Lung (tissue), 12 donors: ENCODE results near the gene GPBAR1. TPM values are rescaled to one million over a fixed set of nuclear protein-coding genes. Genes with fewer than 3 reads are reported as not detected.
A peak's percentile ranks its signal among the peaks of the same experiment; 100 is the strongest.

Experiments
- ATAC-seq: fragments of 200-7000 bp; cut with Tn5 transposase; one replicate; pipeline ENCODE4 v1.9.1; 2020; ENCODE audit warnings: moderate number of reproducible peaks; ENCODE audit not compliant: insufficient read depth, low FRiP score
- DNase-seq, 3 donors: peaks; one replicate each; pipeline ENCODE4 v3.0.0-alpha.2; 2013 to 2017
- H3K27ac ChIP-seq, 2 donors: one replicate each; pipeline ENCODE4 v1.5.1; 2013; ENCODE audit warnings: mild to moderate bottlenecking in 2 of 2, moderate library complexity in 2 of 2, control low read depth in 1 of 2, inconsistent platforms in 1 of 2, low read depth in 1 of 2, low read length in 1 of 2
- H3K27me3 ChIP-seq, 3 donors: one replicate each; pipeline ENCODE4 v1.5.1; 2013; ENCODE audit warnings: low read length in 2 of 3; ENCODE audit not compliant: control insufficient read depth in 3 of 3, insufficient read depth in 3 of 3
- H3K36me3 ChIP-seq, 4 donors: one replicate each; pipeline ENCODE4 v1.5.1; 2013; ENCODE audit warnings: low read length in 4 of 4, mild to moderate bottlenecking in 1 of 4, moderate library complexity in 1 of 4; ENCODE audit not compliant: control insufficient read depth in 4 of 4, insufficient read depth in 4 of 4
- H3K4me1 ChIP-seq, 5 donors: one replicate each; pipeline ENCODE4 v1.5.1; 2013; ENCODE audit warnings: low read length in 5 of 5, mild to moderate bottlenecking in 2 of 5, moderate library complexity in 1 of 5; ENCODE audit not compliant: control insufficient read depth in 5 of 5, insufficient read depth in 5 of 5
- H3K4me3 ChIP-seq: one replicate; pipeline ENCODE4 v1.5.1; 2013; ENCODE audit warnings: mild to moderate bottlenecking, control low read depth, moderate library complexity
- H3K9ac ChIP-seq, 2 donors: one replicate each; pipeline ENCODE4 v1.5.1; 2013; ENCODE audit warnings: low read length in 2 of 2, control low read depth in 1 of 2; ENCODE audit not compliant: insufficient read depth in 1 of 2
- H3K9me3 ChIP-seq, 4 donors: one replicate each; pipeline ENCODE4 v1.5.1; 2013; ENCODE audit warnings: low read length in 3 of 4, mild to moderate bottlenecking in 1 of 4, moderate library complexity in 1 of 4; ENCODE audit not compliant: control insufficient read depth in 4 of 4, insufficient read depth in 3 of 4
- WGBS, 2 donors: extraction: QIAGEN DNeasy Blood & Tissue Kit; methylation state at CpG; one replicate each; pipeline ENCODE4 v1.1.7; 2013; 5-methylcytosine and 5-hydroxymethylcytosine counted together
- polyA plus RNA-seq, 2 donors: library from polyadenylated mRNA; stranded (reverse); fragments of 200-250 nt; gene quantifications; one replicate each; pipeline ENCODE4 v1.2.1, GENCODE V29; 2013
- total RNA-seq, 2 donors: library from RNA; depleted of rRNA in 1 of 2; stranded (reverse); fragments of >200 nt in 1 of 2; gene quantifications; one replicate each; pipeline ENCODE4 v1.2.1, GENCODE V29; 2014 to 2021
- TF ChIP-seq, protein P1 (sequence below): IDR thresholded peaks from 2 replicates; pipeline ENCODE4 v1.5.1; 2012; ENCODE audit warnings: mild to moderate bottlenecking; ENCODE audit errors: control extremely low read depth, extremely low read depth
- donor health status: control.
- donor health status: control.
- donor health status: Bipolar disorder and iron deficiency.
- donor health status: healthy.
- donor health status: DM: yes; HTN: yes; CAD: no.

Gene GPBAR1
- total and polyA plus RNA-seq, 4 donors, result 0.60 to 3.3 (median 2.1) TPM

DNA sequence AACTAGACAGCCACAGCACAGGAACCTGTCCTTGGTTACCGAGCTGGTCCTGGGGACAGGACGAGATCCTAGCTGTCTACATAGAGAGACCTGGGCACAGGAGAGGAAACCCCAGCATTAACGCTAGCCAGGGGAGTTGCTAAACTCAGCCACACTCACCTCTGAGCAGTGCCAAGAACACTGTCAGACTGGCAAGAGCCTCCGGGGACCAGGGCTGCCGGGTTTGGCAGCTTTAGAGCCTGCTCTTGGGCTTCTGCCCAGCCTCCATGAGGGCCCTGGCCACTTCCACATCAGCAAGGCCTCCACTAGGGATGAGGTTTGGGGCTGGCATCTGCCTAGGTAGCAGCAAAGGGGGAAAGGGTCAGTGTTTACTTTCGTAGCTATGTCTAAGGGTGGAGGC lies 24.8 kb downstream of the GPBAR1 start:
- H3K4me3 ChIP-seq, result no peak overlapping the region
- H3K4me1 ChIP-seq, result peaks cover 11 to 51% (median 30%) of the 10 kb centered on the region in 5 donors
- peak overlapping the region in 1 of 2 donors; percentile 61 for H3K9ac ChIP-seq
- no peaks in the 10 kb centered on the region for H3K27me3 ChIP-seq
- DNase-seq (no peak), ATAC-seq (no peak)
- peaks cover 0 to 18% (median 5%) of the 10 kb centered on the region in 4 donors for H3K36me3 ChIP-seq
- H3K27ac ChIP-seq, result peak overlapping the region; percentile 96 to 98
- TF ChIP-seq, protein P1, sequence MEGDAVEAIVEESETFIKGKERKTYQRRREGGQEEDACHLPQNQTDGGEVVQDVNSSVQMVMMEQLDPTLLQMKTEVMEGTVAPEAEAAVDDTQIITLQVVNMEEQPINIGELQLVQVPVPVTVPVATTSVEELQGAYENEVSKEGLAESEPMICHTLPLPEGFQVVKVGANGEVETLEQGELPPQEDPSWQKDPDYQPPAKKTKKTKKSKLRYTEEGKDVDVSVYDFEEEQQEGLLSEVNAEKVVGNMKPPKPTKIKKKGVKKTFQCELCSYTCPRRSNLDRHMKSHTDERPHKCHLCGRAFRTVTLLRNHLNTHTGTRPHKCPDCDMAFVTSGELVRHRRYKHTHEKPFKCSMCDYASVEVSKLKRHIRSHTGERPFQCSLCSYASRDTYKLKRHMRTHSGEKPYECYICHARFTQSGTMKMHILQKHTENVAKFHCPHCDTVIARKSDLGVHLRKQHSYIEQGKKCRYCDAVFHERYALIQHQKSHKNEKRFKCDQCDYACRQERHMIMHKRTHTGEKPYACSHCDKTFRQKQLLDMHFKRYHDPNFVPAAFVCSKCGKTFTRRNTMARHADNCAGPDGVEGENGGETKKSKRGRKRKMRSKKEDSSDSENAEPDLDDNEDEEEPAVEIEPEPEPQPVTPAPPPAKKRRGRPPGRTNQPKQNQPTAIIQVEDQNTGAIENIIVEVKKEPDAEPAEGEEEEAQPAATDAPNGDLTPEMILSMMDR, result no peak
- 28 to 44% methylated on average over 6 of the region's 6 CpGs for WGBS, 2 donors
- H3K9me3 ChIP-seq, result no peaks in the 10 kb centered on the region

DNA sequence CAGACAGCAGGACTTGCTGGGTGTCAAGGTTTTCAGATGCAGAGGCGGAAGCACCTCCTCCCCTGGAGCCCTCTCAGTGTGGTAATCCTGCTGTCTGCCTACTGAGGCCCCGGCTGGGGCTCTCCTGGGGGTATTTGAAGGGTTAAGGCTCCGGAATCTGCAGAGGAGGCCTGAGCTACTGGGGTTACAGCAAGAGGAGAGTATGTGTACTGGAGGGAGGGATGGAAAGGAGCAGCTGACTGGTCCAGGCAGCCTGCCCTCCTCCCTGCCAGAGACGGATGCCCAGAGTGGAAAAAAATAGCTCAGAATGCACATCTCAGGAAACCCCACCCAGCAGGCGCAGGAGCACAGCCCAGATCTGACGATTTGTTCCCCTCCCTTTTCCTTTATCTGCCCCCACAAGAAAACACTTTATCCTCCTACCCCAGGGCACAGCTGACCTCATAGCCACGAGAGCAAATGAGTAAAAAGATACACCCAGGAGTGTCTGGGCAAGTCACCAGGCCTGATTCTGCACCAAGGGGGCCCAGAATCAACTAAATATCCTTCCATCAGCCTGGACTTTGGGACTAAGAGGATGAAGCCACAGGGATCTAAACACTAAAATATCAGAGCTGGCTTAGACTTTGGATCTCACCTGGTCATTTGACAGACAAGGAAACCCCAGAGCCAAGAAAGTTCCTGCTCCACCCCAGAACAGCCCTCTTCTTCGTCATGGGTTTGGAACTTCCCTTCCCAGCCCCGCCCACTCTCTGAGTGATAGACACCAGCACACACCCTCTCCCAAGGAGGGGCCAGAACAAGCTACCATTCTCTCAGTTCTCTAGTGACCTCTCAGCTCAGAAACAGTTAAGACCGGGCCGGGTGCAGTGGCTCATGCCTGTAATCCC lies 26.0 kb downstream of the GPBAR1 start:
- DNase-seq (peak; percentile 83 to 92 (median 88)), ATAC-seq (peak; percentile 87)
- 5 to 6% methylated on average over 11 of the region's 11 CpGs for WGBS, 2 donors
- peak overlapping the region; percentile 41 to 45 for H3K9ac ChIP-seq
- TF ChIP-seq, protein P1, result no peak
- no peaks in the 10 kb centered on the region for H3K27me3 ChIP-seq
- peaks cover 21 to 63% (median 32%) of the 10 kb centered on the region in 5 donors for H3K4me1 ChIP-seq
- peak overlapping the region; percentile 8 for H3K4me3 ChIP-seq
- H3K36me3 ChIP-seq, result peaks cover 0 to 14% (median 3%) of the 10 kb centered on the region in 4 donors
- H3K9me3 ChIP-seq, result no peaks in the 10 kb centered on the region
- H3K27ac ChIP-seq, result peak overlapping the region; percentile 96 to 98

DNA sequence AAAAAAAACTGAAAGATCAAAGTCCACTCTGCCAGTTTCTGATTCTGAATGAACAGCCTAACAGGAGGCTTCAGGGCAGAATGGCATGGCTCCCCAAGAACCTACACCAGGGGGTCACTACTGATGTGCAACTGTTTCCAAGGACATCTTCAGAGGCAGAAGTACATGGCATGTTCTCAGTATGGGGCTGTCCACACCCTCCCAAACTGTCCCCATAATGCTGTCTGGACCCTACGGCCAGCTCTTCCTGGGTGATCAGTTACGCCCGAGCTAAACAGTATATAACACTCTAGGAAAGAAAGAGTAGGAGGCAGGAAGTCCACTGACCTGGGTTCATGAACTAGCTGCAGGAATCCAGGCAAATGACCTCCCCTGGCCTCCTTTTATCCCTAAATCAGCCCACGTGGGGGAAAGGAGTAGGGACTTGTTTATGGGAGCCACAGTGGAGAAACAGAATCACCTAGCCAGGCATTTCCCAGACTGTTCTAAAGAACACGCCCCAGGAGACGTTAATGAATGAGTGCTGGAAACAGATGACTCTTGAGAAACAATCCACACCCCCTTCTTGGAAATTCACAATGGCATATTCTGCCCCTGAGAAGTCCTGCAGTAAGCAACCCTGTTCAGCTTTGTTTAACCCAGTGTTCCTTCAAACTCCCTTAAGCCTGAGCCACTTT lies 29.0 kb downstream of the GPBAR1 start:
- peak in 1 of 3 donors; percentile 45 for DNase-seq
- ATAC-seq, result no peak
- TF ChIP-seq, protein P1, result no peak

More for the DNA sequence above, 29.0 kb downstream of the GPBAR1 start:
- WGBS, 2 donors, result 30 to 48% methylated on average over 6 of the region's 6 CpGs
- Histone ChIP-seq H3K36me3 (peaks cover 0 to 2% (median 1%) of the 10 kb centered on the region in 4 donors), H3K27me3 (no peaks in the 10 kb centered on the region), H3K9me3 (no peaks in the 10 kb centered on the region), H3K4me1 (peaks cover 16 to 66% (median 28%) of the 10 kb centered on the region in 5 donors), H3K4me3 (peak overlapping the region; percentile 76), H3K9ac (peak overlapping the region in 1 of 2 donors; percentile 55), H3K27ac (peak overlapping the region; percentile 95 to 97)
